Occipital lobe (tissue), 2 donors: ENCODE data around the gene COPE. TPM values are rescaled to one million over a fixed set of nuclear protein-coding genes. Genes with fewer than 3 reads are reported as not detected.

ENCODE experiments used
- DNase-seq: peaks from one replicate; lab custom pipeline; 2025; lab: John Stamatoyannopoulos, UW
- total RNA-seq: library from RNA; depleted of rRNA; stranded (reverse); fragments of >200 nt; gene quantifications from one replicate; pipeline ENCODE4 v1.2.3, GENCODE V29; 2014

The COPE gene
- total RNA-seq, 1 donor from 2014 or later: 78.3 TPM

DNA sequence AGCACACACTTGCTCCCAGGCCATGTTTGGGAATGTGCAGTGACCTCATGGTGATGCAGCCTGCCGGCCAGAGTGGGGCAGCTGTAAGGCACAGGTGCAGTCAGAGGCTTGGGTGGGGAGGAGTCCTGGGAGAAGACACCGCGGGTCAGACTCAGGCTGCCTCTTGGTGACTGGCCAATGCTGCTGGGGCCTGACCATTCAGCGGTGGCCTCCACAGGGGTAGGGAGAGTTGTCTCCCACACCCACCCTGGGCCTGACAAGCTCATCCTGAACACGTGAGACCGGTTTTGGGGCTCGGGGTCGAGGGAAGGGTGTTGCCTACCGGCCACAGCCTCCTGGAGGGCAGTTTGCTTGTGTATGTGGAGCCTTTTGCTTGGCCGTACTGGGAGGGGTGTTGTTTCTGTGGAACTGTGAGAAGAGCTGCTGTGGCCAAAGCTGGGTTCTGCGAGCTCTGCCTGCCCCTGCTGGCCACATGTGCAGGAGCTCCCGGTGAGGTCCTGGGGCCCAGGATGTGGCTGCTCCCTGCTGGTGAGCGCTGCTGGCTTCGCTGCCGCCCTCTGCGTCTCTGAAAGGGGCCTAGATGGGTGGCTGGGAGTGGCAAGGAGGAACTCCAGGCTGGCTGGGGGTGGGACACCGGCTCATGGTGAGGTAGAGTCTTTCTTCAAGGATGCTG lies 65.3 kb downstream of the COPE start:
- no peak for DNase-seq

DNA sequence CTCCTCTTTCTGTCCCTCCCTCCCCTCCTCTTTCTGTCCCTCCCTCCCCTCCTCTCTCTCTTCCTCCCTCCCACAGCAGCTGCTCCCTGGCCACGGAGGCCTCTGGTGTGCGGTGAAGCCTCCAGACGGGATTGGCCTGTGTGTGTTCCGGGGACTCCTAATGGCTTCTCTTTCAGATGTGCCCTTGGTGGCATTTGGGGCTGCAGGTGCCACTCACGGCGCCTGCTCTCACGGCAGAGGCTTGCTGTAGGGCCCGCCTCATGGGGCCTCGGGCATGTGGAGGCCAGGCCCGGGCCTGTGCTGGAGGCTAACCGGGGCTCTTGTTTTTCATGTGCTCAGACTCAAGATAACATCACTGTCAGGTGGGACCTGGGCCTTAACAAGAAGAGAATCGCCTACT lies 66.5 kb downstream of the COPE start:
- no peak for DNase-seq

DNA sequence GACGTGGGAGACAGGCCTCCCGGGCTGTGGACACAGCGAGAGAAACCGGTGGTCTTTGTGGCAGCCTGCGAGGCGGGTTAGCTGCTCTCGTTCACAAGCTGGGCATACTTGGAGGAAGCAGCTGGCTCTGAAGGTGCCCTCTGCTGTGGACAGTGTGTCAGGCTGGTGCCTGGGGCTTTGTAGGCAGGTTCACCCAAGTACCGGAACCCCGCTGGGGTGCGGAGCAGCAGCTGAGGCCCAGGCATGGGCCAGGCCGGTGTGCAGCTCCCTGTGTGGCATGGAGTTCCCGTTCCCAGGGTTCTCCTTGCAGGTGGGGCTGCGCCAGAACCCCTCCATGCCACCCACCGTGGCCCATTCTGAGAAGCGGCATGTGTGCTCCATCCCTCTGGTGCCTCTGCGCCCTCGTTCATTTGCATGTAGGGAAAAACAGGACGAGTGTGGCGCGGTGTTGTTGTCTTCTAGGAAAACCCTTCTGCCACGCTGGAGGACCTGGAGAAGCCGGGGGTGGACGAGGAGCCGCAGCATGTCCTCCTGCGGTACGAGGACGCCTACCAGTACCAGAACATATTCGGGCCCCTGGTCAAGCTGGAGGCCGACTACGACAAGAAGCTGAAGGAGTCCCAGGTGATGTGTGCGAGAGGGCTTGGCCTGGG lies 67.4 kb downstream of the COPE start:
- no peak for DNase-seq

DNA sequence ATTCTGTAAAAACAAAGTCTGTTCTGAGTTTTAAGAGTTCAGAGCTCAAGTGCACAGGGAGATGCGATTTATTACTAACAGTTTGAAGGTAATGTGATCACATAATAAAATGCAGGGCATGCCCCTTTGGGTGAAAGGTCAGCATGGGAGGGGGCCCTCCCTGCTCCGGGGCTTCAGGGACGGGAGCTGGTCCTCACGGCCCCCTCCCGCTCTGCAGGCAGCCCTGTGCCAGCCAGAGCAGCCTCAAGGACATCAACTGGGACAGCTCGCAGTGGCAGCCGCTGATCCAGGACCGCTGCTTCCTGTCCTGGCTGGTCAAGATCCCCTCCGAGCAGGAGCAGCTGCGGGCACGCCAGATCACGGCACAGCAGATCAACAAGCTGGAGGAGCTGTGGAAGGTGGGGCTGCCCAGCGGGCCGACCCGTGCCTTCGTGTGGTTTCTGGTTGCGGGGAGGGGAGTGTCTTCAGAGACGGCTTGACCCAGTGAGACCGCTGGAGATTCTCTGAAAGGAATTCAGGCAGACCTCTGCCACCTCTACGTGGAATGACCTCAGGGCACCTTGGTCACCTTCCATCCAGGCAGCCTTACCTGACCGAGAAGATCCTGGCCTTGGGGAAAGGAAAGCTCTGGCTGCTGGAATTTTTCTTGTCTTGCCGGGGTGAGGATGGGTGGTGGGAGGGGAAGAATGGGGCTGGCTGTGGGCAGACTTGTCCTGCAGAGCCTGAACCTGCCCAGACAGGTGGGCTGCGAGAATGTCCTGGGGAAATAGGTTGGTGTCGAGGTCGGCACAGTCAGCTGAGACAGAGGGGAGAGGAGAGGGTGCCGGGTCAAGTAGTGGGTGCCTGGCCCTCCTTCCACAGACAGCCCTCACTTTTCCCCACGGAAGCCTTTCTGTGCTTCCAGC lies 68.5 kb downstream of the COPE start:
- DNase-seq: no peak

DNA sequence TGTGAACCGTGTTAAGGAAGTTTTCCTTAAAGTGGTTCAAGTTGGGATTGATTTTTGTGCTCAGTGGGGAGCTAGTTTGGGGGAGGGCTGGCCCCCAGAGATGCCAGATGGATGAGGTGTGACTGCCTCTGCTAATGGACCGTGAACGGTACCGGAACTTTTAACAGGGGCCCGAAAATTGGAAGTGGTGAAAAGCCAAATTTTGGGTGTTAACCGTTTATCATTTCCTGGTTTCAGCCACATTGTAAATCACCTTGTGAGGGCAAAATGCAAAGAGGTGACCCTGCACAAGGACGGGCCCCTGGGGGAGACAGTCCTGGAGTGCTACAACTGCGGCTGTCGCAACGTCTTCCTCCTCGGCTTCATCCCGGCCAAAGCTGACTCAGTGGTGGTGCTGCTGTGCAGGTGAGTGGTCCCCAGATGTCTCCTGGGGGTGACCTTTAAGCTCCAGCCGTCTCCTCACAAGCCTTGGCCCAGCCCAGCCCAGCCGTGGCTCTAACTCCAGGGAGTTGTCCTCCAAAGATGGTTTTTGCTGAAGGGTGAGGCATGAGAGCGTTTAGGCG lies 69.3 kb downstream of the COPE start:
- no peak for DNase-seq

Other genes starting within 250 kb of the COPE start
- 6.6 TPM for gene CRTC1, start 235.7 kb downstream of the COPE start, total RNA-seq
- not detected for gene COMP, start 128.1 kb downstream of the COPE start, total RNA-seq
- gene UPF1, start 87.4 kb downstream of the COPE start, total RNA-seq: 28.9 TPM
- gene CERS1, start 23.2 kb downstream of the COPE start, total RNA-seq: 23.4 TPM
- 45.7 TPM for gene DDX49, start 328 bp upstream of the COPE start, total RNA-seq
- 12.8 TPM for gene HOMER3, start 21.8 kb upstream of the COPE start, total RNA-seq
- 102 TPM for gene SUGP2, start 114.1 kb upstream of the COPE start, total RNA-seq
- gene ARMC6, start 114.2 kb upstream of the COPE start, total RNA-seq: 47.4 TPM
- gene SLC25A42, start 144.6 kb upstream of the COPE start, total RNA-seq: 12.6 TPM
- gene TMEM161A, start 219.1 kb upstream of the COPE start, total RNA-seq: 6.2 TPM